Posterior vena cava (tissue), 2 donors: ENCODE data around the gene AGAP4. TPM values are rescaled to one million over a fixed set of nuclear protein-coding genes. Genes with fewer than 3 reads are reported as not detected.
A peak's percentile ranks its signal among the peaks of the same experiment; 100 is the strongest.
"Not testable (repeated sequence)": the region's sequence is repeated elsewhere in the genome, so short reads cannot be mapped to it uniquely, and the experiment has no call there.

Experiments used
- DNase-seq: peaks from one replicate; pipeline ENCODE4 v3.0.0-alpha.2; 2020; ENCODE audit warnings: low spot score
- intact Hi-C, 2 donors: fragments of 100-400 bp; cut with DNase I; formaldehyde crosslinking; loops; one replicate each; pipeline versions ENCODE4 v1.14.1 to v1.14.2; 2022 to 2023
- long read RNA-seq, 2 donors: library from polyadenylated mRNA; unstranded; transcript quantifications; one replicate each; pipeline ENCODE4 v2.0.0, GENCODE V29; 2020 to 2021
- total RNA-seq, 2 donors: library from RNA; stranded (reverse); fragmentation: NEBNext Ultra II Directional; extraction: Animal tissue kit (Norgen Biotek cat#: 25700); gene quantifications; one replicate each; pipeline ENCODE4 v1.2.1, GENCODE V29; 2021
- donor health status: DM: yes; HTN: yes; CAD: no.
- donor health status: DM: yes; HTN: yes; CAD: no.

Gene AGAP4
- total RNA-seq: 10 to 100 TPM; 11.2 to 11.7 TPM
- long read RNA-seq, donor 1, partial matches to known transcripts: 0 of 2 reads
- long read RNA-seq, donor 1, other reads (novel, unspliced or antisense): 2 of 2 reads
- long read RNA-seq, donor 2: 0 reads

- intact Hi-C loops, DNase-seq: not testable (repeated sequence)
These were observed at the start of gene AGAP4 for GRCh38 chr10:45847400-45847799. AGAP4 (minus strand) TSS chr10:45847500; CDS start chr10:45847347, 153 bp downstream.

- intact Hi-C loops, DNase-seq: not testable (repeated sequence)
These were observed 43.4 kb upstream of the AGAP4 start for GRCh38 chr10:45890721-45891120.

- DNase-seq, intact Hi-C loops: not testable (repeated sequence)
These were observed 42.4 kb upstream of the AGAP4 start for GRCh38 chr10:45889539-45890230.

GRCh38 chr10:45882880-45883279 is 35.6 kb upstream of the AGAP4 start:
- intact Hi-C loops, DNase-seq: not testable (repeated sequence)

- DNase-seq: peak; percentile 78
- intact Hi-C loops: not testable (repeated sequence)
These were observed 18.1 kb upstream of the AGAP4 start for GRCh38 chr10:45865404-45865803.

- intact Hi-C loops, DNase-seq: not testable (repeated sequence)
These were observed 17.0 kb upstream of the AGAP4 start for GRCh38 chr10:45864264-45864663.

GRCh38 chr10:45863632-45864031 is 16.3 kb upstream of the AGAP4 start:
- intact Hi-C loops, DNase-seq: not testable (repeated sequence)

GRCh38 chr10:45857931-45858330 is 10.6 kb upstream of the AGAP4 start:
- intact Hi-C loops, DNase-seq: not testable (repeated sequence)

- DNase-seq, intact Hi-C loops: not testable (repeated sequence)
These were observed 1.2 kb upstream of the AGAP4 start for GRCh38 chr10:45848467-45848866.

GRCh38 chr10:45822918-45823317 is 24.4 kb downstream of the AGAP4 start:
- DNase-seq, intact Hi-C loops: not testable (repeated sequence)

- DNase-seq, intact Hi-C loops: not testable (repeated sequence)
These were observed 27.0 kb downstream of the AGAP4 start for GRCh38 chr10:45820107-45820830.

- no peak for DNase-seq
- intact Hi-C loops: no loop called here
These were observed 27.7 kb downstream of the AGAP4 start for GRCh38 chr10:45819552-45819951.

GRCh38 chr10:45817912-45818311 is 29.4 kb downstream of the AGAP4 start:
- intact Hi-C loops: no loop called here
- no peak for DNase-seq

GRCh38 chr10:45817130-45817859 is 30.0 kb downstream of the AGAP4 start:
- intact Hi-C loops: no loop called here
- DNase-seq: no peak

- DNase-seq, intact Hi-C loops: not testable (repeated sequence)
These were observed 33.2 kb downstream of the AGAP4 start for GRCh38 chr10:45814146-45814545.

- intact Hi-C loops, DNase-seq: not testable (repeated sequence)
These were observed 34.3 kb downstream of the AGAP4 start for GRCh38 chr10:45812959-45813358.

- no peak for DNase-seq
- intact Hi-C loops: no loop called here
These were observed 36.2 kb downstream of the AGAP4 start for GRCh38 chr10:45811075-45811474.

- intact Hi-C loops: no loop called here
- DNase-seq: no peak
These were observed 37.5 kb downstream of the AGAP4 start for GRCh38 chr10:45809837-45810236.

- intact Hi-C loops, DNase-seq: not testable (repeated sequence)
These were observed 42.3 kb downstream of the AGAP4 start for GRCh38 chr10:45804996-45805395.
